MM.1S (cell line): ENCODE results near the gene RTBDN.

Source experiments
- DNase-seq: peaks from one replicate; pipeline ENCODE4 v3.0.0-alpha.2; 2015
- H2AFZ ChIP-seq: fragments of 300-600 bp; sonication (generic); 2 replicates; pipeline ENCODE4 v1.6.0; 2016; ENCODE audit warnings: antibody characterized with exemption, low read length
- H3F3A ChIP-seq: fragments of 300-600 bp; sonication (generic); 2 replicates; pipeline ENCODE4 v1.6.1; 2016; ENCODE audit warnings: mild to moderate bottlenecking, antibody characterized with exemption, low read length, moderate library complexity, mixed read lengths; ENCODE audit not compliant: insufficient read depth
- H3K27ac ChIP-seq: fragments of 300-600 bp; sonication (generic); 2 replicates; pipeline ENCODE4 v1.5.1; 2016; ENCODE audit warnings: mild to moderate bottlenecking, low read length
- H3K27me3 ChIP-seq: fragments of 300-600 bp; sonication (generic); replicated peaks from 2 replicates; pipeline ENCODE4 v1.6.0; 2016; ENCODE audit warnings: low read length; ENCODE audit not compliant: insufficient read depth
- H3K36me3 ChIP-seq: fragments of 300-600 bp; sonication (generic); replicated peaks from 2 replicates; pipeline ENCODE4 v1.6.1; 2016; ENCODE audit warnings: mild to moderate bottlenecking, low read length, mixed read lengths; ENCODE audit not compliant: insufficient read depth
- H3K4me1 ChIP-seq: fragments of 300-600 bp; sonication (generic); 2 replicates; pipeline ENCODE4 v1.6.1; 2016; ENCODE audit warnings: low read length, mixed read lengths
- H3K4me2 ChIP-seq: fragments of 300-600 bp; sonication (generic); 2 replicates; pipeline ENCODE4 v1.6.0; 2016; ENCODE audit warnings: low read depth, low read length
- H3K4me3 ChIP-seq: fragments of 300-600 bp; sonication (generic); 2 replicates; pipeline ENCODE4 v1.5.1; 2016; ENCODE audit warnings: low read length, mixed read lengths
- H3K79me2 ChIP-seq: fragments of 300-600 bp; sonication (generic); 2 replicates; pipeline ENCODE4 v1.6.1; 2016; ENCODE audit warnings: mixed run types, low read length, mixed read lengths
- H3K9ac ChIP-seq: fragments of 300-600 bp; sonication (generic); 2 replicates; pipeline ENCODE4 v1.6.1; 2016; ENCODE audit warnings: low read length, mixed read lengths
- H3K9me2 ChIP-seq: fragments of 300-600 bp; sonication (generic); replicated peaks from 2 replicates; pipeline ENCODE4 v1.6.1; 2016; ENCODE audit warnings: mild to moderate bottlenecking, low read length, mixed read lengths; ENCODE audit not compliant: insufficient read depth
- H3K9me3 ChIP-seq: fragments of 300-600 bp; sonication (generic); replicated peaks from 2 replicates; pipeline ENCODE4 v1.6.1; 2016; ENCODE audit warnings: mild to moderate bottlenecking, low read length, mixed read lengths; ENCODE audit not compliant: insufficient read depth
- H4K20me1 ChIP-seq: fragments of 300-600 bp; sonication (generic); 2 replicates; pipeline ENCODE4 v1.6.1; 2016; ENCODE audit warnings: mild to moderate bottlenecking, low read length, moderate library complexity, mixed read lengths; ENCODE audit not compliant: insufficient read depth
- EZH2 ChIP-seq: fragments of 300-600 bp; sonication (generic); optimal IDR thresholded peaks from 2 replicates; pipeline ENCODE3; 2017; ENCODE audit warnings: low read depth, mild to moderate bottlenecking, antibody characterized with exemption, low read length, mixed read lengths
- EZH2phosphoT487 ChIP-seq: fragments of 300-600 bp; sonication (generic); IDR thresholded peaks from 2 replicates; pipeline ENCODE4 v1.6.1; 2018; ENCODE audit warnings: antibody characterized with exemption, low read length
- TF ChIP-seq, protein P1 (sequence below): fragments of 300-600 bp; sonication (generic); IDR thresholded peaks from 2 replicates; pipeline ENCODE4 v1.5.1; 2016; ENCODE audit warnings: antibody characterized with exemption, low read length, mixed read lengths

RTBDN gene

DNA sequence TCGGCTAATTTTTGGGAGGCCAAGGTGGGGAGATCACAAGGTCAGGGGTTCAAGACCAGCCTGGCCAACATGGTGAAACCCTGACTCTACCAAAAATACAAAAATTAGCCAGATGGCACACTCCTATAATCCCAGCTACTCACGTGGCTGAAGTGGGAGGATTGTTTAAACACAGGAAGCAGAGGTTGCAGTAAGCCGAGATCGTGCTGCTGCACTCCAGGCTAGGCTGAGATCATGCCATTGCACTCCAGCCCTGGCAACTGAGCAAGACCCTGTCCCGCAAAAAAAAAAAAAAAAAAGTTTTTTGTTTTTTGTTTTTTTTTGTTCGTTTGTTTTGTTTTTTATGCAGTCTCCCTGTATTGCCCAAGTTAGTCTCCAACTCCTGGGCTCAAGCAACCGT, 25.2 kb upstream of the RTBDN start:
- Histone ChIP-seq H3K4me1 (no peaks in the 10 kb centered on the region), H3K9me2 (no peaks in the 10 kb centered on the region), H3K9me3 (no peaks in the 10 kb centered on the region), H2AFZ (no peak overlapping the region), H3K9ac (no peak overlapping the region), H4K20me1 (no peaks in the 10 kb centered on the region), H3F3A (no peaks in the 10 kb centered on the region), H3K27me3 (peaks cover 34% of the 10 kb centered on the region), H3K79me2 (no peaks in the 10 kb centered on the region), H3K36me3 (no peaks in the 10 kb centered on the region), H3K27ac (no peak overlapping the region), H3K4me3 (no peak overlapping the region), H3K4me2 (no peak overlapping the region)
- TF ChIP-seq EZH2 (no peak), EZH2phosphoT487 (no peak)
- TF ChIP-seq, protein P1, sequence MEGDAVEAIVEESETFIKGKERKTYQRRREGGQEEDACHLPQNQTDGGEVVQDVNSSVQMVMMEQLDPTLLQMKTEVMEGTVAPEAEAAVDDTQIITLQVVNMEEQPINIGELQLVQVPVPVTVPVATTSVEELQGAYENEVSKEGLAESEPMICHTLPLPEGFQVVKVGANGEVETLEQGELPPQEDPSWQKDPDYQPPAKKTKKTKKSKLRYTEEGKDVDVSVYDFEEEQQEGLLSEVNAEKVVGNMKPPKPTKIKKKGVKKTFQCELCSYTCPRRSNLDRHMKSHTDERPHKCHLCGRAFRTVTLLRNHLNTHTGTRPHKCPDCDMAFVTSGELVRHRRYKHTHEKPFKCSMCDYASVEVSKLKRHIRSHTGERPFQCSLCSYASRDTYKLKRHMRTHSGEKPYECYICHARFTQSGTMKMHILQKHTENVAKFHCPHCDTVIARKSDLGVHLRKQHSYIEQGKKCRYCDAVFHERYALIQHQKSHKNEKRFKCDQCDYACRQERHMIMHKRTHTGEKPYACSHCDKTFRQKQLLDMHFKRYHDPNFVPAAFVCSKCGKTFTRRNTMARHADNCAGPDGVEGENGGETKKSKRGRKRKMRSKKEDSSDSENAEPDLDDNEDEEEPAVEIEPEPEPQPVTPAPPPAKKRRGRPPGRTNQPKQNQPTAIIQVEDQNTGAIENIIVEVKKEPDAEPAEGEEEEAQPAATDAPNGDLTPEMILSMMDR, result no peak
- no peak for DNase-seq

DNA sequence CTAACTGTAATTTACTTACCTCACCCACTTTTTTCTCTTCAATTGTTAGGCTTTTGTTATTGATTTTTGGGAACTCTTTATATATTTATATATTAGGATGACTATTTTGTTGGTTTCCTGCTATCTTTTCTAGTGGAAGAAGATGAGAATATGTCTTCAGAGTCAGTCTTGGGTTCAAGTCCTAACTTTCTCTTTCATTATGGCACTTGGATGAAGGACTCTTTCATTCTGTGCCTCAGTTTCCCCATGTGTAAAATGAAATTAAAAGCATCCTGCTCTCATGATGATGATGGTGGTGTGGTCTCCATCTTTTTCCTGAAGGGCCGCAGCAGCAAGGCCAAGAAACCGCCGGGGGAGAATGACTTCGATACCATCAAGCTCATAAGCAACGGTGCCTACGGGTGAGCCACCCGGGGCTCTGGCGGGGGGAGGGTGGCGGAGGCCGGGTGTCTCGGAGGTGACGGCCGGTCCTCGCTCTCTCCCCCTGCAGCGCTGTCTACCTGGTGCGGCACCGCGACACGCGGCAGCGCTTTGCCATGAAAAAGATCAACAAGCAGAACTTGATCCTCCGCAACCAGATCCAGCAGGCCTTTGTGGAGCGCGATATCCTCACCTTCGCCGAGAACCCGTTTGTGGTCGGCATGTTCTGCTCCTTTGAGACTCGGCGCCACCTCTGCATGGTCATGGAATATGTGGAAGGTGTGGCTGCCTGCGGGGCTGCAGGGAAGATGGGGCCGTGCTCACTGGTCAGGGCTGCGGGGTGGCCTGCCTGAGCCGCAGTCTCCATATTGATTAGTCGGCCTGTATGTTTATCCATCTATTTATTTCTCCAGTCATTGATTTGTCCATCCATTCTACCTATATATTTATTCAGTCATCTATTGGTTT, 23.9 kb upstream of the RTBDN start:
- no peak for DNase-seq
- H3K36me3 ChIP-seq, result no peaks in the 10 kb centered on the region
- peaks cover 23% of the 10 kb centered on the region for H3K27me3 ChIP-seq
- no peaks in the 10 kb centered on the region for H3K9me2 ChIP-seq
- H3K4me3 ChIP-seq, result no peak overlapping the region
- H3K9ac ChIP-seq, result no peak overlapping the region
- TF ChIP-seq EZH2phosphoT487, result no peak
- TF ChIP-seq, protein P1, result no peak
- TF ChIP-seq EZH2, result no peak
- no peaks in the 10 kb centered on the region for H3K4me1 ChIP-seq
- H2AFZ ChIP-seq, result no peak overlapping the region
- H3K9me3 ChIP-seq, result no peaks in the 10 kb centered on the region
- no peaks in the 10 kb centered on the region for H4K20me1 ChIP-seq
- H3F3A ChIP-seq, result no peaks in the 10 kb centered on the region
- H3K79me2 ChIP-seq, result no peaks in the 10 kb centered on the region
- H3K4me2 ChIP-seq, result no peak overlapping the region
- no peak overlapping the region for H3K27ac ChIP-seq

DNA sequence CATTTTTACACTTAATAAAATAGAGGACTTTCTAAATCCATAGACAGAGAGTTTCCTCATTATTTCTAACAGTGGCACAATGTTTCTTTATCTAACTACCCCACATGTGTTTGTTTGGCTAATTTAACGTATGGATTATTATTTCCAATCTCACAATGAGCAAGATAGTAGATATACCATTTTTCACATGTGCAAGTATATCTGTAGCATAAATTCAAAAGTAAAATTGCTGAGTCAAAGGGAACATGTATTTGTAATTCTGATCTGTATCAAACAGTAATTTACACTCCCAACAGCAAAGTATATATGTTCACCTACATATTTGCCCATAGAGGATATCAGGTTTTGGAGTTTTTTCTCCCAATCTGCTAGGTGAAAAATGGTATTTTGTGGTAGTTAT, 22.3 kb upstream of the RTBDN start:
- Histone ChIP-seq H3K27me3 (peaks cover 10% of the 10 kb centered on the region; the same call in 1 of the 2 replicates), H3K9me2 (no peaks in the 10 kb centered on the region), H3K9me3 (no peaks in the 10 kb centered on the region), H3K4me3 (no peak overlapping the region), H3K4me2 (no peak overlapping the region), H4K20me1 (no peaks in the 10 kb centered on the region), H3K4me1 (no peaks in the 10 kb centered on the region), H3K9ac (no peak overlapping the region), H3K36me3 (no peaks in the 10 kb centered on the region), H3K27ac (no peak overlapping the region), H3F3A (no peaks in the 10 kb centered on the region), H3K79me2 (no peaks in the 10 kb centered on the region), H2AFZ (no peak overlapping the region)
- TF ChIP-seq, protein P1, result no peak
- TF ChIP-seq EZH2phosphoT487 (no peak), EZH2 (no peak)
- no peak for DNase-seq
